Small intestine (tissue), 7 donors: ENCODE data around the gene VPS18. TPM values are rescaled to one million over a fixed set of nuclear protein-coding genes. Genes with fewer than 3 reads are reported as not detected.

Source experiments
- DNase-seq, 2 donors: peaks; one replicate each; pipeline versions ENCODE4 v3.0.0 to v3.0.0-alpha.2; 2013
- FAIRE-seq: peaks from 2 replicates; lab custom pipeline; 2012; peaks lifted over from hg19 to GRCh38; lab: Jason Lieb, UNC
- H3K27ac ChIP-seq, 3 donors: one replicate each; pipeline ENCODE4 v1.5.1; 2013; ENCODE audit warnings: low read length in 2 of 3, mild to moderate bottlenecking in 2 of 3, control low read depth in 1 of 3, inconsistent platforms in 1 of 3, low read depth in 1 of 3, moderate library complexity in 1 of 3
- H3K27me3 ChIP-seq, 3 donors: one replicate each; pipeline ENCODE4 v1.6.1; 2013; ENCODE audit warnings: low read length in 3 of 3, inconsistent platforms in 1 of 3; ENCODE audit not compliant: control insufficient read depth in 3 of 3, insufficient read depth in 3 of 3
- H3K36me3 ChIP-seq, 3 donors: one replicate each; pipeline ENCODE4 v1.6.1; 2013; ENCODE audit warnings: low read length in 3 of 3, inconsistent platforms in 1 of 3, low read depth in 1 of 3, mild to moderate bottlenecking in 1 of 3, moderate library complexity in 1 of 3; ENCODE audit not compliant: control insufficient read depth in 3 of 3, insufficient read depth in 2 of 3
- H3K4me1 ChIP-seq, 3 donors: one replicate each; pipeline ENCODE4 v1.6.1; 2013; ENCODE audit warnings: low read length in 2 of 3, inconsistent platforms in 1 of 3, low read depth in 1 of 3, mild to moderate bottlenecking in 1 of 3, moderate library complexity in 1 of 3; ENCODE audit not compliant: control insufficient read depth in 3 of 3, insufficient read depth in 2 of 3
- H3K4me3 ChIP-seq, 3 donors: one replicate each; pipeline ENCODE4 v1.5.1; 2013; ENCODE audit warnings: low read length in 3 of 3, control low read depth in 1 of 3, inconsistent platforms in 1 of 3, low read depth in 1 of 3, mild to moderate bottlenecking in 1 of 3, moderate library complexity in 1 of 3
- H3K9me3 ChIP-seq, 2 donors: one replicate each; pipeline ENCODE4 v1.6.1; 2013; ENCODE audit warnings: low read depth in 1 of 2, low read length in 1 of 2; ENCODE audit not compliant: control insufficient read depth in 2 of 2, insufficient read depth in 1 of 2
- WGBS, 3 donors: extraction: QIAGEN DNeasy Blood & Tissue Kit; methylation state at CpG; one replicate each; pipeline ENCODE4 v1.1.7; 2013; 5-methylcytosine and 5-hydroxymethylcytosine counted together
- polyA plus RNA-seq, 4 donors: library from polyadenylated mRNA; stranded (reverse) in 3 of 4; unstranded in 1 of 4; fragments of 200-250 nt in 3 of 4; fragments of 120-200 nt in 1 of 4; gene quantifications; one replicate each; pipeline versions ENCODE4 v1.2.1 to v1.2.3, GENCODE V29; 2013
- donor health status: healthy with polysubstance abuse.
- donor health status: control.
- donor health status: control.
- donor health status: Bipolar disorder and iron deficiency.
- donor health status: healthy.

Gene VPS18
- polyA plus RNA-seq, 4 donors: 7.6 to 20.2 (median 10.7) TPM

DNA sequence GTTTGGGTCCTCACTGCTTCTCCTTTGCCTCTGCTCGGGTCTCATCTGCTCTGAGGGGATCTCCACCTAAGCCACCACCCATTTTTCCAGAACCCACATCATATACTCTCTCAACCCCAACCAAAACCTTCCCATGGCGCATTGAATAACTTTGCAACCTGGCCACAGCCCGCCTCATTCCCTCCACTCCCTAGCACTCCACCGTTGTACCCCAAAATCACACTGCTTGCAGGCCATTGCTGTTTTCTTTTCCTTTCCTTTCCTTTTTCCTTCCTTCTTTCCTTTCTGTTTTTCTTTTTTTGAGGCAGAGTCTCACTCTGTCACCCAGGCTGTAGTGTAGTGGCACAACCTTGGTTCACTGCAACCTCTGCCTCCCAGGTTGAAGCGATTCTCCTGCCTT lies 3.1 kb upstream of the VPS18 start:
- Histone ChIP-seq H3K4me3 (no peak overlapping the region), H3K27ac (no peak overlapping the region), H3K36me3 (peaks cover 0 to 2% (median 2%) of the 10 kb centered on the region in 3 donors), H3K4me1 (peaks cover 2 to 24% (median 2%) of the 10 kb centered on the region in 3 donors), H3K9me3 (no peaks in the 10 kb centered on the region), H3K27me3 (no peaks in the 10 kb centered on the region)
- FAIRE-seq: no peak
- DNase-seq: no peak
- WGBS, 3 donors: 80 to 86% (median 81%) methylated on average over 5 of the region's 5 CpGs

- 5 to 15% (median 9%) methylated on average over 4 of the region's 4 CpGs for WGBS, 3 donors
Measured at GRCh38 chr15:40891810-40892446, 2.3 kb upstream of the VPS18 start.

DNA sequence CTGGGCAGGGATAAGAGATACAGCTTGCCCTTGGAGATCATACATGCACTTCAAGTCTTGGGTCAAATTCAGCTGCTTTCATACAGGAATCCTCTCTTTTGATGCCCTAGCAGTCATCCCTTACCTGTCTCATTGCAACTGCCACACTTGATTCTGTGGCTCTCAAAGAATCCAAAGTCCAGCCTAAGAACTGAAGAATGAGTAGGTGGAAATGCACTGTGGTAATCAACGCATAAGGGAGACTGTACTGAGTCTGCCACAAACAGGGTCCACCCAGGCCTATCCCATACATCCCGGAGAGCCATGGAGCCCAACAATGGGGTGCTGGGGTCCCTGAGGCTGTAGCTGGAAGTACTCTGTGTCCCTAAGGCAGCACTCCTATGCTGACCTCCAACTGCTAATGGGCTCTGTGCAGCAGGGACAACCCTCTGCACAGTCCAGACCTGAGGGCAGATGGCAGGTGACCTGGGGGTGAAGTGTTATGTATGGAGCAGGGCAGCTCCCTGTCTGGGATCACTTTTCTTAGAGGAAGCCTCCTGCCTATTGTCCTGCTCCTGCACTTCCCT lies 1.7 kb upstream of the VPS18 start:
- peaks cover 0 to 11% (median 2%) of the 10 kb centered on the region in 3 donors for H3K36me3 ChIP-seq
- 23 to 62% (median 40%) methylated on average over 2 of the region's 2 CpGs for WGBS, 3 donors
- H3K4me1 ChIP-seq: peaks cover 2 to 24% (median 2%) of the 10 kb centered on the region in 3 donors
- no peak overlapping the region for H3K27ac ChIP-seq
- FAIRE-seq (no peak), DNase-seq (peak; percentile 59 to 82)
- H3K27me3 ChIP-seq: no peaks in the 10 kb centered on the region
- H3K4me3 ChIP-seq: no peak overlapping the region
- no peaks in the 10 kb centered on the region for H3K9me3 ChIP-seq

More at GRCh38 chr15:40891810-40892446, 2.3 kb upstream of the VPS18 start:
- DNase-seq: peak; percentile 80 to 81
- Histone ChIP-seq H3K4me1 (peaks cover 2 to 24% (median 2%) of the 10 kb centered on the region in 3 donors), H3K27ac (no peak overlapping the region), H3K9me3 (no peaks in the 10 kb centered on the region), H3K36me3 (peaks cover 0 to 9% (median 2%) of the 10 kb centered on the region in 3 donors), H3K4me3 (no peak overlapping the region), H3K27me3 (no peaks in the 10 kb centered on the region)
- no peak for FAIRE-seq

DNA sequence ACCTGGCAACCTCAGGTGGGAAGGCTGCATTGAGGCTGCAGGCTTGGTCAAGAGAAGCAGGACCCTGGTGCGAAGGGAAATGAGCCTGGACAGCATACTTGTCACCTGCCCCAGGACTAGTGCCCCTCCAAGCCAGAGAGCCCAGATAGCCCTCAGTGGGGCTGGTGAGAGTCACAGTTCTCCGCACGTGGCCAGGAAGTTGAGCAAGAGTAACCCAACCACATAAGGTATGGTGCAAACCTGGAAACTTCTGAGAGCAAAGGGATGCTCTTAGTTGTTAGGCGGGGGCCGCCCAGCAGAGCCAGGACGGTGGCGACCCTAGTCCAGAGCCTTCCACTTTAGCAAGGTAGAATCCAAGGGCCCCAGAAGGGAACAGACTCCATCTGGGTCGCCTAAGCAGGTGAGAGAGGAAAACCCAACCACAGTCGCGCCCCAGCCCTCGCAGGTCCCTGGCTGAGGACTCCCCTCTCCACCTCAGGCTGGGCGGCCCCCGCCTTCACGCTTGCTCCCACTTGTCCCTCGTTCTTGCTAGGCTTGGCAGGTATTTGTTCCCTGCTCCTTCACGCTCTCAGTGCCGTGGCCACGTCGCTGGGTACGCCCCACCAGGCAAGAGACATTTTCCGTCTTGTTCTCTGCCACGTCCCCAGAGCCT lies 1.1 kb upstream of the VPS18 start:
- DNase-seq (no peak), FAIRE-seq (no peak)
- no peaks in the 10 kb centered on the region for H3K9me3 ChIP-seq
- H3K27me3 ChIP-seq: no peaks in the 10 kb centered on the region
- WGBS, 3 donors: 80 to 85% (median 83%) methylated on average over 19 to 22 of the region's 22 CpGs
- no peak overlapping the region for H3K4me3 ChIP-seq
- peaks cover 0 to 13% (median 2%) of the 10 kb centered on the region in 3 donors for H3K36me3 ChIP-seq
- peaks cover 2 to 24% (median 2%) of the 10 kb centered on the region in 3 donors for H3K4me1 ChIP-seq
- H3K27ac ChIP-seq: no peak overlapping the region

- no peak for FAIRE-seq
- Histone ChIP-seq H3K27ac (peak overlapping the region; percentile 56 to 92 (median 88)), H3K4me1 (peaks cover 2 to 24% (median 2%) of the 10 kb centered on the region in 3 donors), H3K9me3 (no peaks in the 10 kb centered on the region), H3K4me3 (peak overlapping the region; percentile 57 to 82 (median 80)), H3K27me3 (no peaks in the 10 kb centered on the region), H3K36me3 (peaks cover 2 to 30% (median 7%) of the 10 kb centered on the region in 3 donors)
- WGBS, 3 donors: 1 to 2% (median 2%) methylated on average over 27 to 33 of the region's 33 CpGs
- DNase-seq: peak; percentile 65 to 87
Measured at GRCh38 chr15:40894681-40895448, 615 bp downstream of the VPS18 start.

DNA sequence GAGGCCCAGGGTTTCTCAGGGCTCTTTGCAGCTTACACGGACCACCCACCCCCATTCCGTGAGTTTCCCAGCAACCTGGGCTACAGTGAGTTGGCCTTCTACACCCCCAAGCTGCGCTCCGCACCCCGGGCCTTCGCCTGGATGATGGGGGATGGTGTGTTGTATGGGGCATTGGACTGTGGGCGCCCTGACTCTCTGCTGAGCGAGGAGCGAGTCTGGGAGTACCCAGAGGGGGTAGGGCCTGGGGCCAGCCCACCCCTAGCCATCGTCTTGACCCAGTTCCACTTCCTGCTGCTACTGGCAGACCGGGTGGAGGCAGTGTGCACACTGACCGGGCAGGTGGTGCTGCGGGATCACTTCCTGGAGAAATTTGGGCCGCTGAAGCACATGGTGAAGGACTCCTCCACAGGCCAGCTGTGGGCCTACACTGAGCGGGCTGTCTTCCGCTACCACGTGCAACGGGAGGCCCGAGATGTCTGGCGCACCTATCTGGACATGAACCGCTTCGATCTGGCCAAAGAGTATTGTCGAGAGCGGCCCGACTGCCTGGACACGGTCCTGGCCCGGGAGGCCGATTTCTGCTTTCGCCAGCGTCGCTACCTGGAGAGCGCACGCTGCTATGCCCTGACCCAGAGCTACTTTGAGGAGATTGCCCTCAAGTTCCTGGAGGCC lies 5.4 kb downstream of the VPS18 start:
- H3K27ac ChIP-seq: no peak overlapping the region
- H3K9me3 ChIP-seq: no peaks in the 10 kb centered on the region
- 91 to 93% (median 92%) methylated on average over 33 of the region's 33 CpGs for WGBS, 3 donors
- FAIRE-seq: no peak
- H3K4me3 ChIP-seq: no peak overlapping the region
- H3K4me1 ChIP-seq: peaks cover 0 to 2% (median 0%) of the 10 kb centered on the region in 3 donors
- peaks cover 4 to 75% (median 13%) of the 10 kb centered on the region in 3 donors for H3K36me3 ChIP-seq
- no peak for DNase-seq
- H3K27me3 ChIP-seq: no peaks in the 10 kb centered on the region

DNA sequence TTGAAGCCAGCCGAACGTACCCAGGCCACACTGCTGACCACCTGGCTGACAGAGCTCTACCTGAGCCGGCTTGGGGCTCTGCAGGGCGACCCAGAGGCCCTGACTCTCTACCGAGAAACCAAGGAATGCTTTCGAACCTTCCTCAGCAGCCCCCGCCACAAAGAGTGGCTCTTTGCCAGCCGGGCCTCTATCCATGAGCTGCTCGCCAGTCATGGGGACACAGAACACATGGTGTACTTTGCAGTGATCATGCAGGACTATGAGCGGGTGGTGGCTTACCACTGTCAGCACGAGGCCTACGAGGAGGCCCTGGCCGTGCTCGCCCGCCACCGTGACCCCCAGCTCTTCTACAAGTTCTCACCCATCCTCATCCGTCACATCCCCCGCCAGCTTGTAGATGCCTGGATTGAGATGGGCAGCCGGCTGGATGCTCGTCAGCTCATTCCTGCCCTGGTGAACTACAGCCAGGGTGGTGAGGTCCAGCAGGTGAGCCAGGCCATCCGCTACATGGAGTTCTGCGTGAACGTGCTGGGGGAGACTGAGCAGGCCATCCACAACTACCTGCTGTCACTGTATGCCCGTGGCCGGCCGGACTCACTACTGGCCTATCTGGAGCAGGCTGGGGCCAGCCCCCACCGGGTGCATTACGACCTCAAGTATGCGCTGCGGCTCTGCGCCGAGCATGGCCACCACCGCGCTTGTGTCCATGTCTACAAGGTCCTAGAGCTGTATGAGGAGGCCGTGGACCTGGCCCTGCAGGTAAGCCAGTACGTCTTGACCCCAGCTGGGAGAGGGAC lies 6.2 kb downstream of the VPS18 start:
- Histone ChIP-seq H3K27me3 (no peaks in the 10 kb centered on the region), H3K9me3 (no peaks in the 10 kb centered on the region), H3K4me3 (no peak overlapping the region), H3K27ac (no peak overlapping the region), H3K4me1 (peaks cover 0 to 2% (median under 1%) of the 10 kb centered on the region in 3 donors), H3K36me3 (peaks cover 4 to 80% (median 13%) of the 10 kb centered on the region in 3 donors)
- WGBS, 3 donors: 88 to 92% (median 89%) methylated on average over 36 of the region's 36 CpGs
- no peak for DNase-seq
- FAIRE-seq: no peak
